MM.1S (cell line): ENCODE data around the gene LILRB5.

ENCODE experiments used
- CTCF ChIP-seq: fragments of 300-600 bp; sonication (generic); IDR thresholded peaks from 2 replicates; pipeline ENCODE4 v1.5.1; 2016; ENCODE audit warnings: antibody characterized with exemption, low read length, mixed read lengths
- EZH2 ChIP-seq: fragments of 300-600 bp; sonication (generic); optimal IDR thresholded peaks from 2 replicates; pipeline ENCODE3; 2017; ENCODE audit warnings: low read depth, mild to moderate bottlenecking, antibody characterized with exemption, low read length, mixed read lengths

- no peak for TF ChIP-seq CTCF
- no peak for TF ChIP-seq EZH2
Observed at GRCh38 chr19:54297759-54298305, 40.8 kb upstream of the LILRB5 start.
